IMR-90 (cell line): ENCODE results near the gene NDFIP2. TPM values are rescaled to one million over a fixed set of nuclear protein-coding genes. Genes with fewer than 3 reads are reported as not detected.

Experiments
- ATAC-seq: fragments of 200-7000 bp; cut with Tn5 transposase; 2 replicates; pipeline ENCODE4 v1.9.1; 2020; ENCODE audit warnings: low read depth, mild to moderate bottlenecking, moderate library complexity
- BruUV-seq: library from RNA; stranded (reverse); fragments of 400-500 nt; replicated peaks from 2 replicates; lab custom pipeline; 2021; lab: Mats Ljungman, UMichigan
- CTCF ChIA-PET: fragments of 300-600 bp; formaldehyde crosslinking; extraction: SDS; loops from one replicate; lab custom pipeline; 2021; ENCODE audit warnings: antibody characterized with exemption; lab: Yijun Ruan, JAX
- POLR2A ChIA-PET: fragments of 300-600 bp; sonication (Branson Sonifier 250); formaldehyde crosslinking; loops from one replicate; lab custom pipeline; 2022; ENCODE audit warnings: antibody characterized with exemption; ENCODE audit not compliant: unreplicated experiment; lab: Charles Lee
- DNase-seq: peaks from one replicate; pipeline ENCODE4 v3.0.0; 2013
- H2AFZ ChIP-seq: replicated peaks from 2 replicates; pipeline ENCODE3; 2013; ENCODE audit warnings: low read length, mild to moderate bottlenecking; ENCODE audit not compliant: poor library complexity
- H2AK5ac ChIP-seq: 2 replicates; pipeline ENCODE4 v1.6.1; 2013; ENCODE audit warnings: low read depth, low read length, inconsistent platforms
- H2AK9ac ChIP-seq: replicated peaks from 2 replicates; pipeline ENCODE3; 2013; ENCODE audit warnings: mild to moderate bottlenecking, low read depth, low read length, moderate library complexity; ENCODE audit not compliant: poor library complexity
- H2BK120ac ChIP-seq: 2 replicates; pipeline ENCODE4 v1.6.1; 2013; ENCODE audit warnings: low read depth, low read length, inconsistent platforms
- H2BK15ac ChIP-seq: 3 replicates; pipeline ENCODE4 v1.6.1; 2013; ENCODE audit warnings: low read depth, low read length, inconsistent platforms
- H2BK20ac ChIP-seq: 2 replicates; pipeline ENCODE4 v1.6.1; 2013; ENCODE audit warnings: low read depth, mild to moderate bottlenecking, inconsistent platforms, low read length, moderate library complexity
- H2BK5ac ChIP-seq: 2 replicates; pipeline ENCODE4 v1.6.1; 2013; ENCODE audit warnings: mild to moderate bottlenecking, low read depth, low read length, inconsistent platforms; ENCODE audit not compliant: poor library complexity, severe bottlenecking
- H3K14ac ChIP-seq: replicated peaks from 2 replicates; pipeline ENCODE4 v1.6.1; 2013; ENCODE audit warnings: low read depth, low read length, inconsistent platforms
- H3K18ac ChIP-seq: 2 replicates; pipeline ENCODE4 v1.6.1; 2013; ENCODE audit warnings: low read depth, low read length, control low read depth
- H3K23ac ChIP-seq: 2 replicates; pipeline ENCODE4 v1.6.1; 2013; ENCODE audit warnings: low read depth, low read length, inconsistent platforms
- H3K27ac ChIP-seq: 2 replicates; pipeline ENCODE4 v1.5.1; 2013; ENCODE audit warnings: mild to moderate bottlenecking, control low read depth, low read length; ENCODE audit not compliant: insufficient read depth
- H3K27me3 ChIP-seq: 2 replicates; pipeline ENCODE4 v1.6.1; 2013; ENCODE audit warnings: low read length; ENCODE audit not compliant: control insufficient read depth, insufficient read depth
- H3K36me3 ChIP-seq: 2 replicates; pipeline ENCODE4 v1.6.1; 2013; ENCODE audit warnings: low read length, mixed read lengths; ENCODE audit not compliant: control insufficient read depth, insufficient read depth
- H3K4ac ChIP-seq: 2 replicates; pipeline ENCODE4 v1.6.1; 2013; ENCODE audit warnings: low read depth, low read length, inconsistent platforms
- H3K4me1 ChIP-seq: 2 replicates; pipeline ENCODE4 v1.6.1; 2013; ENCODE audit warnings: low read length, mixed read lengths; ENCODE audit not compliant: control insufficient read depth, insufficient read depth
- H3K4me2 ChIP-seq: 2 replicates; pipeline ENCODE4 v1.6.1; 2013; ENCODE audit warnings: low read depth, mild to moderate bottlenecking, control low read depth, low read length, moderate library complexity
- H3K4me3 ChIP-seq: 2 replicates; pipeline ENCODE4 v1.5.1; 2013; ENCODE audit warnings: low read depth, mild to moderate bottlenecking, control low read depth, low read length, moderate library complexity; ENCODE audit not compliant: insufficient read depth
- H3K56ac ChIP-seq: 2 replicates; pipeline ENCODE4 v1.6.1; 2013; ENCODE audit warnings: low read length, inconsistent platforms; ENCODE audit not compliant: insufficient read depth; ENCODE audit errors: extremely low read depth
- H3K79me1 ChIP-seq, 2 experiments: 2 replicates each; pipeline ENCODE4 v1.6.1; 2013; ENCODE audit warnings: low read length in 2 of 2, inconsistent platforms in 1 of 2, low read depth in 1 of 2
- H3K9ac ChIP-seq: 2 replicates; pipeline ENCODE4 v1.6.1; 2013; ENCODE audit warnings: low read depth, low read length, control low read depth
- H3K9me1 ChIP-seq: 2 replicates; pipeline ENCODE4 v1.6.1; 2013; ENCODE audit warnings: low read length, inconsistent platforms; ENCODE audit not compliant: insufficient read depth
- H3K9me3 ChIP-seq: 2 replicates; pipeline ENCODE4 v1.6.1; 2013; ENCODE audit warnings: low read length; ENCODE audit not compliant: control insufficient read depth, insufficient read depth
- H4K20me1 ChIP-seq: 2 replicates; pipeline ENCODE4 v1.6.1; 2013; ENCODE audit warnings: low read length, inconsistent platforms; ENCODE audit not compliant: insufficient read depth
- H4K5ac ChIP-seq: 2 replicates; pipeline ENCODE4 v1.6.1; 2013; ENCODE audit warnings: mild to moderate bottlenecking, low read depth, low read length, control low read depth
- H4K8ac ChIP-seq, 2 experiments: 2 replicates each; pipeline ENCODE4 v1.6.1; 2013; ENCODE audit warnings: low read depth in 2 of 2, low read length in 2 of 2, control low read depth in 1 of 2, inconsistent platforms in 1 of 2
- H4K91ac ChIP-seq: 2 replicates; pipeline ENCODE4 v1.6.1; 2013; ENCODE audit warnings: low read depth, low read length, inconsistent platforms; ENCODE audit not compliant: insufficient read depth
- BHLHE40 ChIP-seq: fragments of 150-350 bp; IDR thresholded peaks from 2 replicates; pipeline ENCODE4 v1.6.1; 2016; ENCODE audit warnings: mild to moderate bottlenecking, low read depth, low read length
- CHD1 ChIP-seq: IDR thresholded peaks from 2 replicates; pipeline ENCODE4 v1.6.1; 2012; ENCODE audit warnings: low read depth, low read length, improper control_type of control experiment
- dilution Hi-C: fragments of 300-500 bp; cut with HindIII; formaldehyde crosslinking; loops from one replicate; pipeline ENCODE4 v1.14.3; 2018; ENCODE audit warnings: low sequenced_read_pairs; ENCODE audit not compliant: unreplicated experiment
- in situ Hi-C: fragments of 300-500 bp; cut with MboI; formaldehyde crosslinking; loops from 3 replicates; pipeline ENCODE4 v1.14.3; 2019; ENCODE audit warnings: low sequenced_read_pairs, inconsistent platforms, mixed read lengths
- intact Hi-C: fragments of 100-400 bp; cut with micrococcal nuclease; formaldehyde crosslinking; loops from 2 replicates; pipeline ENCODE4 v1.10.0; 2022
- polyA plus RNA-seq, 3 experiments: library from polyadenylated mRNA; depleted of rRNA; stranded (reverse); fragments of >200 nt; gene quantifications; 2 replicates each; pipeline ENCODE4 v1.2.3, GENCODE V29; 2012; ENCODE audit warnings: low replicate concordance in 1 of 3
- total RNA-seq: library from RNA; depleted of rRNA; stranded (reverse); fragments of >200 nt; gene quantifications from 2 replicates; pipeline ENCODE4 v1.2.3, GENCODE V29; 2012

Gene NDFIP2
- total and polyA plus RNA-seq, 2 of the 4 experiments (the other 2 are of a cell fraction) = 23.8 to 25.8 TPM

GRCh38 chr13:79591493-79591892 lies 110.5 kb downstream of the NDFIP2 start:
- H3K9me1 ChIP-seq = no peaks in the 10 kb centered on the region
- H2AK9ac ChIP-seq = no peak overlapping the region
- H4K91ac ChIP-seq = no peak overlapping the region
- POLR2A ChIA-PET = no interaction called here
- H3K79me1 ChIP-seq = no peaks in the 10 kb centered on the region
- no peak overlapping the region for H4K5ac ChIP-seq
- no peak overlapping the region for H2BK15ac ChIP-seq
- no peak overlapping the region for H2BK20ac ChIP-seq
- dilution Hi-C loops (no loop called here), intact Hi-C loops (no loop called here), in situ Hi-C loops (no loop called here)
- no peaks in the 10 kb centered on the region for H3K36me3 ChIP-seq
- no peak overlapping the region for H3K27ac ChIP-seq
- H3K23ac ChIP-seq = no peak overlapping the region
- H3K4me1 ChIP-seq = no peaks in the 10 kb centered on the region
- BruUV-seq = no TSS peak
- H3K4me2 ChIP-seq = no peak overlapping the region
- no peak overlapping the region for H4K8ac ChIP-seq
- no peak overlapping the region for H3K14ac ChIP-seq
- H2AFZ ChIP-seq = no peak overlapping the region
- no peak for ATAC-seq
- no peaks in the 10 kb centered on the region for H3K9me3 ChIP-seq
- no peaks in the 10 kb centered on the region for H4K20me1 ChIP-seq
- no peak overlapping the region for H2BK120ac ChIP-seq
- no peak for DNase-seq
- H3K18ac ChIP-seq = no peak overlapping the region
- no peak overlapping the region for H3K9ac ChIP-seq
- H3K56ac ChIP-seq = no peak overlapping the region
- H2BK5ac ChIP-seq = no peak overlapping the region
- no peak overlapping the region for H2AK5ac ChIP-seq
- TF ChIP-seq CHD1 (no peak), BHLHE40 (no peak)
- no peak overlapping the region for H3K4me3 ChIP-seq
- H3K4ac ChIP-seq = no peak overlapping the region
- CTCF ChIA-PET = no interaction called here
- no peaks in the 10 kb centered on the region for H3K27me3 ChIP-seq
